ENCODE measurements around the gene MRPS18A. TPM values are rescaled to one million over a fixed set of nuclear protein-coding genes. Genes with fewer than 3 reads are reported as not detected.

The MRPS18A gene
- total and polyA plus RNA-seq, 2 of the 13 experiments (the other 11 are each of a cell fraction or from before 2014, with no cell fraction given): 87.8 to 89.1 TPM

GRCh38 chr6:43699564-43700186 is 12.1 kb upstream of the MRPS18A start (continued):
- no peak for TF ChIP-seq ZNF598 (CRISPR knock-in tag; IDR thresholded peaks at IDR 0.05; ENCODE audit: borderline replicate concordance)
- TF ChIP-seq ZNF605 (CRISPR knock-in tag; IDR thresholded peaks at IDR 0.05): no peak
- no peak for TF ChIP-seq RELA (CRISPR knock-in tag; IDR thresholded peaks at IDR 0.05)
- no peak for TF ChIP-seq ZNF318 (CRISPR knock-in tag; IDR thresholded peaks at IDR 0.05)
- TF ChIP-seq ZNF407 (CRISPR knock-in tag; IDR thresholded peaks at IDR 0.05; ENCODE audit: not compliant biosample characterization): no peak
- no peak for TF ChIP-seq HES4 (CRISPR knock-in tag; IDR thresholded peaks at IDR 0.05; ENCODE audit: borderline replicate concordance)
- TF ChIP-seq TOE1 (CRISPR knock-in tag; IDR thresholded peaks at IDR 0.05): no peak
- TF ChIP-seq ETV5 (CRISPR knock-in tag; IDR thresholded peaks at IDR 0.05; ENCODE audit: borderline replicate concordance): peak; percentile 72; the same call in 1 of the 2 replicates
- peak; percentile 38; the same call in 1 of the 2 replicates for TF ChIP-seq ZGPAT (CRISPR knock-in tag; IDR thresholded peaks at IDR 0.05)
- TF ChIP-seq CBX5 (CRISPR knock-in tag; IDR thresholded peaks at IDR 0.05; ENCODE audit: borderline replicate concordance): no peak
- no peak for TF ChIP-seq CHD4 (IDR thresholded peaks at IDR 0.05; ENCODE audit: borderline replicate concordance, low read length)

Data from HepG2 (cell line).